GM19025 (cell line): ENCODE data around the gene BFAR.
A peak's percentile ranks its signal among the peaks of the same experiment; 100 is the strongest.
"Not testable (repeated sequence)": the region's sequence is repeated elsewhere in the genome, so short reads cannot be mapped to it uniquely, and the experiment has no call there.

Experiments used
- ATAC-seq: cut with Tn5 transposase; IDR thresholded peaks from one replicate; pipeline ENCODE4 v1.9.1; 2021; ENCODE audit warnings: mild to moderate bottlenecking, low read depth, moderate library complexity; ENCODE audit not compliant: unreplicated experiment

BFAR gene

GRCh38 chr16:14632693-14633569 lies at the start of gene BFAR:
TSS of gene BFAR (plus strand) at chr16:14632951. CDS start at chr16:14644347, 11,396 bp downstream.
- peak; percentile 80 for ATAC-seq

GRCh38 chr16:14585287-14585686 lies 47.5 kb upstream of the BFAR start:
- no peak for ATAC-seq

- no peak for ATAC-seq
Observed at GRCh38 chr16:14586637-14587305, 46.0 kb upstream of the BFAR start.

GRCh38 chr16:14600164-14600563 lies 32.6 kb upstream of the BFAR start:
- no peak for ATAC-seq

- ATAC-seq = no peak
Observed at GRCh38 chr16:14602443-14602963, 30.2 kb upstream of the BFAR start.

- no peak for ATAC-seq
Observed at GRCh38 chr16:14606102-14606501, 26.6 kb upstream of the BFAR start.

- ATAC-seq = no peak
Observed at GRCh38 chr16:14608111-14608566, 24.6 kb upstream of the BFAR start.

- no peak for ATAC-seq
Observed at GRCh38 chr16:14608604-14609003, 24.1 kb upstream of the BFAR start.

- ATAC-seq = no peak
Observed at GRCh38 chr16:14609716-14610115, 23.0 kb upstream of the BFAR start.

GRCh38 chr16:14611660-14612059 lies 21.1 kb upstream of the BFAR start:
- ATAC-seq = no peak

- ATAC-seq = no peak
Observed at GRCh38 chr16:14613991-14614390, 18.8 kb upstream of the BFAR start.

GRCh38 chr16:14616280-14616679 lies 16.5 kb upstream of the BFAR start:
- no peak for ATAC-seq

- ATAC-seq = no peak
Observed at GRCh38 chr16:14618566-14618965, 14.2 kb upstream of the BFAR start.

- ATAC-seq = no peak
Observed at GRCh38 chr16:14627078-14627477, 5.7 kb upstream of the BFAR start.

- no peak for ATAC-seq
Observed at GRCh38 chr16:14628806-14629611, 3.7 kb upstream of the BFAR start.

GRCh38 chr16:14629612-14629918 lies 3.2 kb upstream of the BFAR start:
- ATAC-seq = no peak

GRCh38 chr16:14629919-14630619 lies 2.7 kb upstream of the BFAR start, which contains the start of gene PARN:
TSS of gene PARN (minus strand) at chr16:14630260. CDS start at chr16:14630125, 135 bp downstream.
- ATAC-seq = peak; percentile 46

GRCh38 chr16:14630620-14631330 lies 2.0 kb upstream of the BFAR start:
- ATAC-seq = not testable (repeated sequence)

GRCh38 chr16:14634389-14634725 lies 1.6 kb downstream of the BFAR start:
- no peak for ATAC-seq
